MCF 10A (cell line): ENCODE measurements around the gene SLC1A1. TPM values are rescaled to one million over a fixed set of nuclear protein-coding genes. Genes with fewer than 3 reads are reported as not detected.

ENCODE experiments used
- BruUV-seq: library from RNA; stranded (reverse); fragments of 400-500 nt; replicated peaks from 2 replicates; lab custom pipeline; 2021; lab: Mats Ljungman, UMichigan
- CTCF ChIA-PET: fragments of 300-600 bp; sonication (Branson Sonifier 250); formaldehyde crosslinking; extraction: SDS; loops from one replicate; lab custom pipeline; 2021; ENCODE audit warnings: antibody characterized with exemption, inconsistent platforms; lab: Yijun Ruan, JAX
- POLR2A ChIA-PET: fragments of 300-600, 350-650 bp; sonication (Branson Sonifier 250); formaldehyde crosslinking; extraction: SDS; loops from one replicate; lab custom pipeline; 2020; ENCODE audit warnings: antibody characterized with exemption, inconsistent platforms; lab: Yijun Ruan, JAX
- DNase-seq: peaks from one replicate; pipeline ENCODE4 v3.0.0-alpha.2; 2018; ENCODE audit not compliant: unreplicated experiment
- H3K27ac Mint-ChIP-seq: one replicate; pipeline ENCODE4 v1.8.0; 2022; ENCODE audit warnings: mild to moderate bottlenecking, low read depth, mixed read lengths; ENCODE audit not compliant: unreplicated experiment
- H3K27me3 Mint-ChIP-seq: one replicate; pipeline ENCODE4 v1.8.0; 2022; ENCODE audit warnings: mixed read lengths; ENCODE audit not compliant: insufficient read depth, unreplicated experiment
- H3K36me3 Mint-ChIP-seq: one replicate; pipeline ENCODE4 v1.8.0; 2022; ENCODE audit warnings: mild to moderate bottlenecking, moderate library complexity, mixed read lengths; ENCODE audit not compliant: insufficient read depth, unreplicated experiment
- H3K4me1 Mint-ChIP-seq: one replicate; pipeline ENCODE4 v1.8.0; 2022; ENCODE audit warnings: mixed read lengths; ENCODE audit not compliant: insufficient read depth, unreplicated experiment
- H3K4me3 Mint-ChIP-seq: one replicate; pipeline ENCODE4 v1.8.0; 2022; ENCODE audit warnings: mild to moderate bottlenecking, moderate library complexity, mixed read lengths; ENCODE audit not compliant: unreplicated experiment
- H3K9me3 Mint-ChIP-seq: one replicate; pipeline ENCODE4 v1.8.0; 2022; ENCODE audit warnings: mixed read lengths; ENCODE audit not compliant: unreplicated experiment
- intact Hi-C: fragments of 100-400 bp; cut with micrococcal nuclease; formaldehyde crosslinking; loops from 2 replicates; pipeline ENCODE4 v1.14.1; 2022
- total RNA-seq: library from RNA; stranded (reverse); gene quantifications from 2 replicates; pipeline ENCODE4 v1.2.3, GENCODE V29; 2022
- TF ChIP-seq, protein P1 (sequence below): fragments of 200-600 bp; IDR thresholded peaks from one replicate; pipeline ENCODE4 v1.8.0; 2022; ENCODE audit warnings: antibody characterized with exemption, mild to moderate bottlenecking; ENCODE audit not compliant: unreplicated experiment

The SLC1A1 gene
- total RNA-seq, 1 experiment from 2014 or later, result 0.16 TPM

DNA sequence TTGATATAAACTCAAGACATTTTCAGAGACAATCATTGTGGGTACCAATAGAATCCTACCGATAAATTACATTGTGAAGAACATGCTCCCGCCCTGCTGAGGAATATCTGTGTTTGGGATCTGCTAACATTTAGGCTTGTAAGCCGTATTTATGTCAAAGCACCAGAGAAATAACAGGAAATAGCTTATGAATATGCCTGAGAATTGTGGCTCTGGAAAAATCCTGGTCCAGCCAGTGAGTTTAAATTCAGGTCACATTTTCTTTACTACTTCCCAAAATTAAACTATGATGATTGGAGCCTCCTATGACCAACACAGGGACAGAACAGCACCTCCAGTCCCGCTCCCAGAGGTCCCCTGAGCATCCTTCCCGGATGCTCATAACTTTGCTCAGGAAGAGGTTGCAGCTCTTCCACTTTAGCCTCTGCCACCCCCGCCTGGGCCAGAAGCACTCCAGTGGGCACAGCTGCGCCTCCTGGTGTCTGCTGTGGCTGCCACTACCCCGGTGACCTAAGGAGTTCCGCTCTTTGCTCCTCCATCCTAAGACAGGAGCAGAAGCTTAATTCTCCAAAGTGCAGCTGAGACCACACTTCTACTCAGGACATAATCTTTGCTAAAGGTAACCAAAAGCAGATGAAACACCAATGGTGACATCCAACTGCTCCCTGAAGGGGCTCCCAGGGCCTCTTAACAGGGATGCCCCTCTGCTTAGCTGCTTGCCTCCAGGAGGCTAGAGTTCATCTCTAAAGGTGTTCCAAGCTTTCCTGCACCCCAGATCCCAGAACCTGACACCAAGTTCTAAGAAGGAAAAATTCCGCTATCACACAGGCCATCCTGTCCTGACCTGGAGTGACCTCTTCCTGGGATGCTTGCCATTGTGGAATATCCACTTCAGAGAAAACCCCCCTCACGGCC lies 58.8 kb downstream of the SLC1A1 start:
- Mint-ChIP-seq H3K27ac (no peak overlapping the region), H3K27me3 (peaks cover 11% of the 10 kb centered on the region), H3K4me1 (no peaks in the 10 kb centered on the region), H3K4me3 (no peak overlapping the region), H3K9me3 (no peaks in the 10 kb centered on the region), H3K36me3 (no peaks in the 10 kb centered on the region)
- TF ChIP-seq, protein P1, sequence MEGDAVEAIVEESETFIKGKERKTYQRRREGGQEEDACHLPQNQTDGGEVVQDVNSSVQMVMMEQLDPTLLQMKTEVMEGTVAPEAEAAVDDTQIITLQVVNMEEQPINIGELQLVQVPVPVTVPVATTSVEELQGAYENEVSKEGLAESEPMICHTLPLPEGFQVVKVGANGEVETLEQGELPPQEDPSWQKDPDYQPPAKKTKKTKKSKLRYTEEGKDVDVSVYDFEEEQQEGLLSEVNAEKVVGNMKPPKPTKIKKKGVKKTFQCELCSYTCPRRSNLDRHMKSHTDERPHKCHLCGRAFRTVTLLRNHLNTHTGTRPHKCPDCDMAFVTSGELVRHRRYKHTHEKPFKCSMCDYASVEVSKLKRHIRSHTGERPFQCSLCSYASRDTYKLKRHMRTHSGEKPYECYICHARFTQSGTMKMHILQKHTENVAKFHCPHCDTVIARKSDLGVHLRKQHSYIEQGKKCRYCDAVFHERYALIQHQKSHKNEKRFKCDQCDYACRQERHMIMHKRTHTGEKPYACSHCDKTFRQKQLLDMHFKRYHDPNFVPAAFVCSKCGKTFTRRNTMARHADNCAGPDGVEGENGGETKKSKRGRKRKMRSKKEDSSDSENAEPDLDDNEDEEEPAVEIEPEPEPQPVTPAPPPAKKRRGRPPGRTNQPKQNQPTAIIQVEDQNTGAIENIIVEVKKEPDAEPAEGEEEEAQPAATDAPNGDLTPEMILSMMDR, result peak; percentile 15
- POLR2A ChIA-PET, result no interaction called here
- intact Hi-C loops, result loop anchor here (2.0 kb wide), 1 partner anchor 166 kb away; no protein-coding TSS in a partner anchor
- DNase-seq, result no peak
- no TSS peak for BruUV-seq
- CTCF ChIA-PET, result interaction anchor here (0.8 to 1.5 kb wide), 4 partner anchors 11 to 1692 kb away, joined by 3 to 4 read pairs (median 4); no protein-coding TSS in a partner anchor

DNA sequence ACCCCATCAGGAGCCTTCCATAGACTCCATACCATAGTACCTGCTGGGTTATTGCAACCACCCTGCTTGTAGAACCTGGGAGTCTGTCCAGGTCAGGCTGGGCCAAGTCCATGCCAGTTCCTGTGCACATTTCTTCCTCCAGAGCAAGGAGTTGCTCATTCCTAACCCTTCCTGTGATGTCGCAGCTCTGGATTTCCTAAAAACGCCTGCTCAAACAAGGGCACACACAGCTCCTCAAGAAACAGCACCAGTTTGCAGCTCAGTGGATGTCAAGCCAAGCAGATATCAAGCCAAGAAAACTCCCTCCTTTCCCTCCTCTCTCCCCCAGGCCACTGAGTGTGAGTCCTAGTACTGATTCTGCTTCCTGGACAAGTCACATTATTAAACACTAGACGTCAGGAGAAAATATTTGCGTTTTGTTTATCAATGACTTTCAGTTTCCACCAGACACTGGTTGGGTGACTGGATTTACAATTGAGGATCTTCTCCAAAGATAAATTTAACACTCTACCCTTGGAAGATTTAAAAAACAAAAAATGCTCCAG lies 59.6 kb downstream of the SLC1A1 start:
- no peaks in the 10 kb centered on the region for H3K36me3 Mint-ChIP-seq
- POLR2A ChIA-PET, result no interaction called here
- no peak overlapping the region for H3K27ac Mint-ChIP-seq
- H3K9me3 Mint-ChIP-seq, result no peaks in the 10 kb centered on the region
- TF ChIP-seq, protein P1, result no peak
- H3K27me3 Mint-ChIP-seq, result peaks cover 11% of the 10 kb centered on the region
- no peak for DNase-seq
- H3K4me3 Mint-ChIP-seq, result no peak overlapping the region
- CTCF ChIA-PET, result interaction anchor here (0.8 to 1.5 kb wide), 2 partner anchors 802 to 1693 kb away, joined by 3 to 4 read pairs; no protein-coding TSS in a partner anchor
- H3K4me1 Mint-ChIP-seq, result no peaks in the 10 kb centered on the region
- no TSS peak for BruUV-seq
- intact Hi-C loops, result loop anchor here (2.0 kb wide), 1 partner anchor 167 kb away; no protein-coding TSS in a partner anchor

DNA sequence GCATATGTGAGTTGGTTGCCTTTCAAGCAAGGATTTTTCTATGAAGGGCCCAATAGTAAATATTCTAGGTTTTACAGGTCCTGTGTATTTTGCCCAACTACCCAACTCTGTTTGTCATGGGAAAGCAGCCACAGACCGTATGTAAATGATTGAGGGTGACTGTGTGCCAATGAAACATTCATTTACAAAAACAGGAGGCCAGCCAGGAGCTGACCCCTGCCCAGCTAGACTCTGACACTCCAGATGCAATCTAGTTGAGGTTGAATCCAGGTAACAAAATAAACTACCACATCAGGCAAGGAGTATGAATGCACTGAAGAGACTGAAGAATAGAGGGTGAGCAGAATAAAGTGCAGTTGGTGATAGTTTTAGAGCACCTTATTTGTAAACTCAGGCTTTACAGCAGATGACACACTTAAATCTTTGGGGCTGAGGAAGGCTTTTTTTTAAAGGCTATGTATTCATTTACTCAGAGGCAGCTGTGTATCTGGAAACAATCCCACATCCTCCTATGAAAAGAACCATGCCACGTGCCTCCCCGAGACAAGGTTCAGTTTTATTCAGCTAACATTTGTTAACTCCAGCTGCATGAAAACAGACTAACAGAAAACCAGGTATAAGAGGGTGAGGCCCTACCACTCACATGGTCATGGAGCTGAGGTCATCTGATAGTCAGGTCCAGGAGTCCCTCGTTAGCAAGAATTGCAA lies 60.7 kb downstream of the SLC1A1 start:
- Mint-ChIP-seq H3K36me3 (no peaks in the 10 kb centered on the region), H3K27ac (no peak overlapping the region), H3K4me3 (no peak overlapping the region), H3K4me1 (no peaks in the 10 kb centered on the region), H3K9me3 (no peaks in the 10 kb centered on the region), H3K27me3 (peaks cover 11% of the 10 kb centered on the region)
- CTCF ChIA-PET, result no interaction called here
- POLR2A ChIA-PET, result interaction anchor here (0.6 kb wide), 1 partner anchor 11 kb away, joined by 3 read pairs; no protein-coding TSS in a partner anchor
- TF ChIP-seq, protein P1, result no peak
- DNase-seq, result no peak
- intact Hi-C loops, result no loop called here
- no TSS peak for BruUV-seq
